HEK293 (cell line): Measurements from ENCODE around the gene EDEM3.

Source experiments
- GLIS2 ChIP-seq: fragments of 450-650 bp; formaldehyde crosslinking; IDR thresholded peaks from 2 replicates; pipeline ENCODE4 v1.5.1; 2016; ENCODE audit warnings: missing biosample characterization, missing genetic modification characterization
- MEIS1 ChIP-seq: sonication (generic); formaldehyde crosslinking; IDR thresholded peaks from 2 replicates; pipeline ENCODE4 v1.8.1; 2022; ENCODE audit warnings: missing genetic modification reagents, mild to moderate bottlenecking, borderline replicate concordance
- SETDB1 ChIP-seq: IDR thresholded peaks from one replicate; pipeline ENCODE4 v1.6.1; 2017; ENCODE audit warnings: mild to moderate bottlenecking, low read length, moderate library complexity, mixed read lengths; ENCODE audit not compliant: insufficient read length
- ZNF223 ChIP-seq: fragments of 450-650 bp; formaldehyde crosslinking; IDR thresholded peaks from 2 replicates; pipeline ENCODE4 v1.5.1; 2016; ENCODE audit warnings: missing biosample characterization, missing genetic modification characterization
- ZNF302 ChIP-seq: fragments of 450-650 bp; formaldehyde crosslinking; IDR thresholded peaks from 2 replicates; pipeline ENCODE4 v1.5.1; 2016; ENCODE audit warnings: missing biosample characterization, missing genetic modification characterization, low read depth
- ZNF510 ChIP-seq: fragments of 450-650 bp; formaldehyde crosslinking; IDR thresholded peaks from 2 replicates; pipeline ENCODE4 v1.5.1; 2018; ENCODE audit warnings: mild to moderate bottlenecking, missing genetic modification characterization, missing biosample characterization; ENCODE audit not compliant: insufficient replicate concordance
- TF ChIP-seq, protein P1 (sequence below): fragments of 450-650 bp; formaldehyde crosslinking; IDR thresholded peaks from 2 replicates; pipeline ENCODE4 v1.5.1; 2016; ENCODE audit warnings: missing biosample characterization, missing genetic modification characterization
- TF ChIP-seq, protein P2 (sequence below): fragments of 450-650 bp; formaldehyde crosslinking; IDR thresholded peaks from 2 replicates; pipeline ENCODE4 v1.5.1; 2016; ENCODE audit warnings: missing biosample characterization, missing genetic modification characterization
- TF ChIP-seq, protein P3 (sequence below): fragments of 450-650 bp; formaldehyde crosslinking; IDR thresholded peaks from 2 replicates; pipeline ENCODE4 v1.5.1; 2016; ENCODE audit warnings: missing biosample characterization, missing genetic modification characterization
- TF ChIP-seq, protein P4 (sequence below): fragments of 450-650 bp; formaldehyde crosslinking; IDR thresholded peaks from 2 replicates; pipeline ENCODE4 v1.5.1; 2016; ENCODE audit warnings: missing biosample characterization, missing genetic modification characterization

DNA sequence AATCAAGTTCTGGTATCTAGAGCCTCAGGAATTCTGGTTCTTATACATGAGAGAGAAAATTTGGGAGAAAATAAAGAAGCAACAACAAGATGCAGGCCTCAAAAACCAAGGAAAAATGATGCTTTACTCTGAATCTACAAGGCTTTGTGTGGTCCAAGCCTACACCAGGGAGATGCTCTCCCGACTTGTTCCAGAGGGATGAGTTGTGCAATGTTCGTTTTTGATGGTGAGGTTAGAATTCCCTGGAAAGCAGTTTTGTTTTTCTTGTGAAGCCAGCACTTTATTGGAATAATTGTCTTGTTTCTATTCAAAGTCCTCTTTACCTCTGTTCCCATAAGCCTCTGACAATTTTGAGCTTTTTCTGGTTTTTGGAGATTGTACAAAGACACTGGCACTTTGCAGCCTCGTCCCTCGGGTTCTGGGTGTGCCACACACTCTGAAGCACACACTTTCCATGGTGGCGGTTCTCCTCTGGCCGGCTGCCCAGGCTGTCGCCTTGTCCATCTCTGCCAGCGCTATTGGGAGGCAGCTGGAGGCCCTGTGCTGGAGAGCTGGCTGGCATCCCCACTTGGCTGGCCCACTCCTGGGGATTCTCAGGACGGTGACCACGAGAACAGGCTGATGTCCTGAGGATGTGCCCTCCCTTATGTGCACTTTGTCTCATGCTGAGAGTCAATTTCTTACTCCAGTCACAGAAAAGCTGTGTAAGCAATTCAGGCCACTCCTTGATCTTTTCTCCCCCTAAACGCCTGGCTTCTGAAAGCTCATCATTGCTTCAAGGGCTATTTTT is 70.2 kb downstream of the EDEM3 start:
- TF ChIP-seq ZNF510 (tag by site-specific recombination) (no peak), MEIS1 (CRISPR knock-in tag) (no peak), ZNF223 (tag by site-specific recombination) (no peak), SETDB1 (no peak), GLIS2 (tag by site-specific recombination) (no peak), ZNF302 (tag by site-specific recombination) (no peak)
- TF ChIP-seq, protein P1, sequence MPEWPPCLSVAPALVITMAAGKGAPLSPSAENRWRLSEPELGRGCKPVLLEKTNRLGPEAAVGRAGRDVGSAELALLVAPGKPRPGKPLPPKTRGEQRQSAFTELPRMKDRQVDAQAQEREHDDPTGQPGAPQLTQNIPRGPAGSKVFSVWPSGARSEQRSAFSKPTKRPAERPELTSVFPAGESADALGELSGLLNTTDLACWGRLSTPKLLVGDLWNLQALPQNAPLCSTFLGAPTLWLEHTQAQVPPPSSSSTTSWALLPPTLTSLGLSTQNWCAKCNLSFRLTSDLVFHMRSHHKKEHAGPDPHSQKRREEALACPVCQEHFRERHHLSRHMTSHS (tag by site-specific recombination): no peak
- TF ChIP-seq, protein P2, sequence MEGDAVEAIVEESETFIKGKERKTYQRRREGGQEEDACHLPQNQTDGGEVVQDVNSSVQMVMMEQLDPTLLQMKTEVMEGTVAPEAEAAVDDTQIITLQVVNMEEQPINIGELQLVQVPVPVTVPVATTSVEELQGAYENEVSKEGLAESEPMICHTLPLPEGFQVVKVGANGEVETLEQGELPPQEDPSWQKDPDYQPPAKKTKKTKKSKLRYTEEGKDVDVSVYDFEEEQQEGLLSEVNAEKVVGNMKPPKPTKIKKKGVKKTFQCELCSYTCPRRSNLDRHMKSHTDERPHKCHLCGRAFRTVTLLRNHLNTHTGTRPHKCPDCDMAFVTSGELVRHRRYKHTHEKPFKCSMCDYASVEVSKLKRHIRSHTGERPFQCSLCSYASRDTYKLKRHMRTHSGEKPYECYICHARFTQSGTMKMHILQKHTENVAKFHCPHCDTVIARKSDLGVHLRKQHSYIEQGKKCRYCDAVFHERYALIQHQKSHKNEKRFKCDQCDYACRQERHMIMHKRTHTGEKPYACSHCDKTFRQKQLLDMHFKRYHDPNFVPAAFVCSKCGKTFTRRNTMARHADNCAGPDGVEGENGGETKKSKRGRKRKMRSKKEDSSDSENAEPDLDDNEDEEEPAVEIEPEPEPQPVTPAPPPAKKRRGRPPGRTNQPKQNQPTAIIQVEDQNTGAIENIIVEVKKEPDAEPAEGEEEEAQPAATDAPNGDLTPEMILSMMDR (tag by site-specific recombination): no peak
- TF ChIP-seq, protein P3, sequence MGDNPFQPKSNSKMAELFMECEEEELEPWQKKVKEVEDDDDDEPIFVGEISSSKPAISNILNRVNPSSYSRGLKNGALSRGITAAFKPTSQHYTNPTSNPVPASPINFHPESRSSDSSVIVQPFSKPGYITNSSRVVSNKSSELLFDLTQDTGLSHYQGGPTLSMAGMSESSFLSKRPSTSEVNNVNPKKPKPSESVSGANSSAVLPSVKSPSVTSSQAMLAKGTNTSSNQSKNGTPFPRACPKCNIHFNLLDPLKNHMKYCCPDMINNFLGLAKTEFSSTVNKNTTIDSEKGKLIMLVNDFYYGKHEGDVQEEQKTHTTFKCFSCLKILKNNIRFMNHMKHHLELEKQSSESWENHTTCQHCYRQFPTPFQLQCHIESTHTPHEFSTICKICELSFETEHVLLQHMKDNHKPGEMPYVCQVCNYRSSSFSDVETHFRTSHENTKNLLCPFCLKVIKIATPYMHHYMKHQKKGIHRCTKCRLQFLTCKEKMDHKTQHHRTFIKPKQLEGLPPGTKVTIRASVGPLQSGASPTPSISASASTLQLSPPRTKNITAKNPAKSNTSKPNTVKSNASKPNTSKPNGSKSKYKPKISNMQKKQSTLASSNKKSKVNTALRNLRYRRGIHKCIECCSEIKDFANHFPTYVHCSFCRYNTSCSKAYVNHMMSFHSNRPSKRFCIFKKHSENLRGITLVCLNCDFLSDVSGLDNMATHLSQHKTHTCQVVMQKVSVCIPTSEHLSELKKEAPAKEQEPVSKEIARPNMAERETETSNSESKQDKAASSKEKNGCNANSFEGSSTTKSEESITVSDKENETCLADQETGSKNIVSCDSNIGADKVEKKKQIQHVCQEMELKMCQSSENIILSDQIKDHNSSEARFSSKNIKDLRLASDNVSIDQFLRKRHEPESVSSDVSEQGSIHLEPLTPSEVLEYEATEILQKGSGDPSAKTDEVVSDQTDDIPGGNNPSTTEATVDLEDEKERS: no peak
- TF ChIP-seq, protein P4, sequence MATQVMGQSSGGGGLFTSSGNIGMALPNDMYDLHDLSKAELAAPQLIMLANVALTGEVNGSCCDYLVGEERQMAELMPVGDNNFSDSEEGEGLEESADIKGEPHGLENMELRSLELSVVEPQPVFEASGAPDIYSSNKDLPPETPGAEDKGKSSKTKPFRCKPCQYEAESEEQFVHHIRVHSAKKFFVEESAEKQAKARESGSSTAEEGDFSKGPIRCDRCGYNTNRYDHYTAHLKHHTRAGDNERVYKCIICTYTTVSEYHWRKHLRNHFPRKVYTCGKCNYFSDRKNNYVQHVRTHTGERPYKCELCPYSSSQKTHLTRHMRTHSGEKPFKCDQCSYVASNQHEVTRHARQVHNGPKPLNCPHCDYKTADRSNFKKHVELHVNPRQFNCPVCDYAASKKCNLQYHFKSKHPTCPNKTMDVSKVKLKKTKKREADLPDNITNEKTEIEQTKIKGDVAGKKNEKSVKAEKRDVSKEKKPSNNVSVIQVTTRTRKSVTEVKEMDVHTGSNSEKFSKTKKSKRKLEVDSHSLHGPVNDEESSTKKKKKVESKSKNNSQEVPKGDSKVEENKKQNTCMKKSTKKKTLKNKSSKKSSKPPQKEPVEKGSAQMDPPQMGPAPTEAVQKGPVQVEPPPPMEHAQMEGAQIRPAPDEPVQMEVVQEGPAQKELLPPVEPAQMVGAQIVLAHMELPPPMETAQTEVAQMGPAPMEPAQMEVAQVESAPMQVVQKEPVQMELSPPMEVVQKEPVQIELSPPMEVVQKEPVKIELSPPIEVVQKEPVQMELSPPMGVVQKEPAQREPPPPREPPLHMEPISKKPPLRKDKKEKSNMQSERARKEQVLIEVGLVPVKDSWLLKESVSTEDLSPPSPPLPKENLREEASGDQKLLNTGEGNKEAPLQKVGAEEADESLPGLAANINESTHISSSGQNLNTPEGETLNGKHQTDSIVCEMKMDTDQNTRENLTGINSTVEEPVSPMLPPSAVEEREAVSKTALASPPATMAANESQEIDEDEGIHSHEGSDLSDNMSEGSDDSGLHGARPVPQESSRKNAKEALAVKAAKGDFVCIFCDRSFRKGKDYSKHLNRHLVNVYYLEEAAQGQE (tag by site-specific recombination): no peak
